Left ventricle myocardium inferior (tissue), 1 donor: ENCODE data around the gene S100A3. TPM values are rescaled to one million over a fixed set of nuclear protein-coding genes. Genes with fewer than 3 reads are reported as not detected.

Experiments used
- DNase-seq: peaks from one replicate; pipeline ENCODE4 v3.0.0-alpha.2; 2020
- H3K27ac ChIP-seq: fragments of 200-600 bp; replicated peaks from 2 replicates; pipeline ENCODE4 v1.8.0; 2021
- H3K27me3 ChIP-seq: fragments of 200-600 bp; 2 replicates; pipeline ENCODE4 v1.8.0; 2021; ENCODE audit warnings: low read depth
- H3K36me3 ChIP-seq: fragments of 200-600 bp; 2 replicates; pipeline ENCODE4 v1.8.0; 2021
- H3K4me1 ChIP-seq: fragments of 200-600 bp; 2 replicates; pipeline ENCODE4 v1.8.0; 2021
- H3K4me3 ChIP-seq: fragments of 200-600 bp; 2 replicates; pipeline ENCODE4 v1.8.0; 2021; ENCODE audit warnings: mild to moderate bottlenecking, moderate library complexity
- H3K9me3 ChIP-seq: fragments of 200-600 bp; replicated peaks from 2 replicates; pipeline ENCODE4 v1.8.0; 2021
- intact Hi-C: fragments of 100-400 bp; cut with micrococcal nuclease; formaldehyde crosslinking; loops from one replicate; pipeline ENCODE4 v1.11.0; 2022
- total RNA-seq: library from RNA; stranded (reverse); fragmentation: NEBNext Ultra II Directional; extraction: Animal tissue kit (Norgen Biotek cat#: 25700); gene quantifications from one replicate; pipeline ENCODE4 v1.2.1, GENCODE V29; 2021
- TF ChIP-seq, protein P1 (sequence below): fragments of 200-600 bp; IDR thresholded peaks from 2 replicates; pipeline ENCODE4 v1.8.0; 2021; ENCODE audit warnings: antibody characterized with exemption, mild to moderate bottlenecking, borderline replicate concordance
- donor health status: DM: no; HTN: yes; CAD: no; lungs with severe emphysema.

The S100A3 gene
- total RNA-seq, 1 donor from 2014 or later: 0.36 TPM

DNA sequence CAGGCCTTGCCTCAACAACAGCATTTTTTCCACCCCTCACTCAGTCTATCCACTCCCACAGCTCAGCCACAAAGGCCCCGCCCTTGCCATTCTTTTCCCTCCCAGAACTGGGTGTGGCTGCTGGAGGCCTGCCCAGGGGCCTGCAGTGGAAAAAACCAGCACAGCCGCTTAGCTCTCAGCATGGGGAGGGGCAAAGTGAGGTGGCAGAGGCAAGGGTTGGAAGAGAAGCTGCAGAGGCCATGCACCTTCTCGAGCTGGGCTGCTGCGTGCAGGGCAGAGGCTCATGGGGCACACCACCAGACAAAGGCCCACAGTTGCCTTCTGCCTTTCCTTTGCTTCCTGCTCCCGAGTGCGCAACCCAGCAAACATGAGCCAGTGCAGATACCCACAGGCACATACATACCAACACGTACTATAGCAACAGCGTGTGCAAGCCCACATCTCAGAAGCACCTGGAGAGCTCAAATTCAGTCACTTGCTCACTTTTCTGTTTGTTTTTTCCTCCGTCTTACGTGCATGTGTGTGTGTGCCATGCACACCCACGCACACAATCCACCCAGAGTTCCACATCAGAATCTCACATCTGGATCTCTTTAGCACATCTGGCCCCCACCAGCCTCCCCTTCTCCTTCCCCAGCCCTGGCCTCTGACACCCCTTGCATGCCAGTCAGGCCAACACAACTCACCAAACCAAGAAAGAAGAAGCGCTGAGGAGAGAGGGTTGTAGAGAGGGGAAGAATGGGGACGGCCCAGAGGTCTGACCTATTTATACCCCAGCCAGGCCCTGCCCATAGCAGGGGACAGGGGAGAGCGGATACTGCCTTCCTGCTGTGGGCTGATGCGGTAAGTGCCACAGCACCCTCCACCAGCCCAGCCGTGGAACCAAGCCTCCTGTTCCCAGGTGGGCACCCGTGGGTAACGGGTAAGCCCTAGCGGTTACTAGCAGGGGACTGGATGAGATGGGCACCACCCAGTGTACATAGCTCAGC, 3.7 kb downstream of the S100A3 start, which contains the start of gene S100A4:
Gene S100A4, minus strand, starts transcription at position 740 of the 989 bp plus-strand sequence. CDS start 1,012 bp downstream, outside the sequence.
- peak; percentile 93 for DNase-seq
- Histone ChIP-seq H3K27ac (peak within 1 kb of the TSS; percentile 90), H3K27me3 (no peaks in the 10 kb centered on the region), H3K9me3 (no peaks in the 10 kb centered on the region), H3K36me3 (no peaks in the 10 kb centered on the region), H3K4me3 (peak within 1 kb of the TSS; percentile 66), H3K4me1 (peaks cover 82% of the 10 kb centered on the region)
- intact Hi-C loops: no loop called here
- TF ChIP-seq, protein P1, sequence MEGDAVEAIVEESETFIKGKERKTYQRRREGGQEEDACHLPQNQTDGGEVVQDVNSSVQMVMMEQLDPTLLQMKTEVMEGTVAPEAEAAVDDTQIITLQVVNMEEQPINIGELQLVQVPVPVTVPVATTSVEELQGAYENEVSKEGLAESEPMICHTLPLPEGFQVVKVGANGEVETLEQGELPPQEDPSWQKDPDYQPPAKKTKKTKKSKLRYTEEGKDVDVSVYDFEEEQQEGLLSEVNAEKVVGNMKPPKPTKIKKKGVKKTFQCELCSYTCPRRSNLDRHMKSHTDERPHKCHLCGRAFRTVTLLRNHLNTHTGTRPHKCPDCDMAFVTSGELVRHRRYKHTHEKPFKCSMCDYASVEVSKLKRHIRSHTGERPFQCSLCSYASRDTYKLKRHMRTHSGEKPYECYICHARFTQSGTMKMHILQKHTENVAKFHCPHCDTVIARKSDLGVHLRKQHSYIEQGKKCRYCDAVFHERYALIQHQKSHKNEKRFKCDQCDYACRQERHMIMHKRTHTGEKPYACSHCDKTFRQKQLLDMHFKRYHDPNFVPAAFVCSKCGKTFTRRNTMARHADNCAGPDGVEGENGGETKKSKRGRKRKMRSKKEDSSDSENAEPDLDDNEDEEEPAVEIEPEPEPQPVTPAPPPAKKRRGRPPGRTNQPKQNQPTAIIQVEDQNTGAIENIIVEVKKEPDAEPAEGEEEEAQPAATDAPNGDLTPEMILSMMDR: no peak

DNA sequence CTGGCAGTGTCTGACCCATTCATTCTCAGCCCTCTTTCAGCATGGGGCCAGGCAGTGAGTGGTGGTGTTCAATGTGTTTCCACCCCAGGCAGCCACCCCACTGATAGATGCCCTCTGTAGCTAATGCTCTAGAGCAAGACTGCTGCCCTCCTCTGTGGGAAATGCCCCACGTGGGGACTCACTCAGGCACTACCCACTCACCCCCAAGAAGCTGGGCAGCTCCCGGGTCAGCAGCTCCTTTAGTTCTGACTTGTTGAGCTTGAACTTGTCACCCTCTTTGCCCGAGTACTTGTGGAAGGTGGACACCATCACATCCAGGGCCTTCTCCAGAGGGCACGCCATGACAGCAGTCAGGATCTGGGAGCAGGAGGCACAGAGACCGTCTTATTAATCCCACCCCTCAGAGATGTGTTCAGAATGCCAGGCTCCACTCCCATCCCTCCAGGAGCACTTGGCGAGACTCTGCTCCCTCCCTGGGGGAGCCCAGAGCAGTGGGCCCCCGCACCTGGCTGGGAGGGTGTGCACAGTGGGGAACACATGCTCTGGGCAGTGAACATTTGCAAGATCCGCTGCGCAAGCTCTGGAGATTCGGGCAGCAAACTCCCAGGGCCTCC, 4.5 kb downstream of the S100A3 start:
- no peaks in the 10 kb centered on the region for H3K27me3 ChIP-seq
- intact Hi-C loops: no loop called here
- H3K36me3 ChIP-seq: no peaks in the 10 kb centered on the region
- H3K27ac ChIP-seq: peak overlapping the region; percentile 90
- no peak for DNase-seq
- H3K4me3 ChIP-seq: peak overlapping the region; percentile 66
- peaks cover 74% of the 10 kb centered on the region for H3K4me1 ChIP-seq
- no peaks in the 10 kb centered on the region for H3K9me3 ChIP-seq
- TF ChIP-seq, protein P1: no peak

DNA sequence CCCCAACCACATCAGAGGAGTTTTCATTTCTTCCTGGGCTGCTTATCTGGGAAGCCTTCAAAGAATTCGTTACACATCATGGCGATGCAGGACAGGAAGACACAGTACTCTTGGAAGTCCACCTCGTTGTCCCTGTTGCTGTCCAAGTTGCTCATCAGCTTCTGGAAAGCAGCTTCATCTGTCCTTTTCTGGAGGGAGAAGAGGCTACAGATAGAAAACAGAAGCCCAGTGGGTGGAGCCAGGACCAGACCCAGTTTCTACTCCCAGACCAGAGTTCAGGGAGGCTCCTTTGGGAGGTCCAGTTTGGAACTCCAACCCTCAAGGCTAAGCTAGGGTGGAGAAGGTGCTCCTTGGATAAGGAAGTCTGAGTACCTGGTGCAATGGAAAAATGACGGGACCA, 5.3 kb downstream of the S100A3 start:
- Histone ChIP-seq H3K9me3 (no peaks in the 10 kb centered on the region), H3K36me3 (no peaks in the 10 kb centered on the region), H3K27ac (peak overlapping the region; percentile 90), H3K4me3 (peak overlapping the region; percentile 66), H3K27me3 (no peaks in the 10 kb centered on the region), H3K4me1 (peaks cover 65% of the 10 kb centered on the region)
- intact Hi-C loops: no loop called here
- DNase-seq: no peak
- TF ChIP-seq, protein P1: no peak

DNA sequence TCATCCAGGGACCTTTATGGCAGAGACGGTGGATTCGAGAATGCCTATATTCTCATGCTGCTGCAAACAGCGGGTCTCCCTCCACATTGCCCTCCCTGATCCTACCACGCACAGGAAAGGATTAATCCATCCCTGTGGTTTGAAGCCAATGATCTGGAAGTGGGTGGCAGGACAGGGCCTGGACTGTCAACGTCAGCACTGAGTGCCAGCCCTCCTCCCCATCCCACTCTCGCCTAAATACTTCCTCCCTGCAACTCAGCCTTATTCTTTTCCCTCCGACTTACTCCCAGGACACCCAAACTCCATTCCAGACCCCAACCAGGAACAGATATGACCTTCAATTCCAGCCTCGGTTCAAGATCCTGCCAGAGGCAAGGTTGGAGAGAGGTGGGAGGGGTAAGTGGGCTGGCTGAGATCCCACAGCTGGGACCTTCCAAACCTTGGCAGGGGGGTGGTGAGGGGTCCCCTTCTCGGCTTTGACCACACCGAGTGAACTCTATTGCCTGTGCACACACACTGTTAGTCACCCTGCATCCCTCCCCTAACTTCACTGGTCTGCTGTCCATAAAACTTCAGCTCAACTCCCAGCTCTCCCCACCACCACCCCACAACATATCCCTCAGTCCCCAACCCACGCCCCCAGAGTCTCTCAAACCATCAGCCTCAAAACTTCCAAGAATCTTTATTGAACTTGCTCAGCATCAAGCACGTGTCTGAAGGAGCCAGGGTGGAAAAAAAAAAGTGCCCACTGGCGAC, 5.9 kb downstream of the S100A3 start:
- intact Hi-C loops: no loop called here
- Histone ChIP-seq H3K27me3 (no peaks in the 10 kb centered on the region), H3K27ac (no peak overlapping the region), H3K4me3 (peak overlapping the region; percentile 66), H3K4me1 (peaks cover 59% of the 10 kb centered on the region), H3K9me3 (no peaks in the 10 kb centered on the region), H3K36me3 (no peaks in the 10 kb centered on the region)
- DNase-seq: no peak
- TF ChIP-seq, protein P1: no peak
